ENCODE data around the gene CCDC68. TPM values are rescaled to one million over a fixed set of nuclear protein-coding genes. Genes with fewer than 3 reads are reported as not detected.

CCDC68 gene
- total and polyA plus RNA-seq, 2 of the 8 experiments (the other 6 are each of a cell fraction or from before 2014, with no cell fraction given) = 0.06 to 0.80 TPM

GRCh38 chr18:54932472-54932871 lies 26.8 kb downstream of the CCDC68 start (continued):
- no peak for TF ChIP-seq CHD7 (IDR thresholded peaks at IDR 0.05; ENCODE audit: insufficient replicate concordance, low read length)
- no peak for TF ChIP-seq SRF (IDR thresholded peaks at IDR 0.05; ENCODE audit: low read depth, low read length)

Measured in H1 (cell line).